Measurements from ENCODE around the gene SLC35C1.

DNA sequence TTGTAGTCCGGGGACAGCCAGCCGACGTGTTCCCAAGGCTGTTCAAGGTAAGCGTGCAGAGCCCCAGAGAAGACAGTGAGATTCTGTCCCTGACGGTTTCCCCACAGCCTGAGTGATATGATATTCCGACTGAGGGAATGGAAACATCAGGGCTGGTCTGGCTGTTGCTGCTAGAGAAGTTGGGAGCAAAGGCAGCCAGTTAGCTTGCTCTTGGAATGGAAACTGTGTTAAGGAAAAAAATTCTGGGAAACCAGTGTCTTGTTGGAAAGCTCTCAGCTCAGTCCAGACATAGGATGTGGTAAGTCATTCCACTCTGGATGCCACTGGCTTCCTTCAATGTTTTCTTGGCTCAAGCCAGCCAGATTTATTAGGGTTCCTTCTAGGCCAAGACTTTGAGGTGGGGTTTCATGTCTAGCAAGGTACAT, 51.1 kb downstream of the SLC35C1 start:
- TF ChIP-seq, protein P1, sequence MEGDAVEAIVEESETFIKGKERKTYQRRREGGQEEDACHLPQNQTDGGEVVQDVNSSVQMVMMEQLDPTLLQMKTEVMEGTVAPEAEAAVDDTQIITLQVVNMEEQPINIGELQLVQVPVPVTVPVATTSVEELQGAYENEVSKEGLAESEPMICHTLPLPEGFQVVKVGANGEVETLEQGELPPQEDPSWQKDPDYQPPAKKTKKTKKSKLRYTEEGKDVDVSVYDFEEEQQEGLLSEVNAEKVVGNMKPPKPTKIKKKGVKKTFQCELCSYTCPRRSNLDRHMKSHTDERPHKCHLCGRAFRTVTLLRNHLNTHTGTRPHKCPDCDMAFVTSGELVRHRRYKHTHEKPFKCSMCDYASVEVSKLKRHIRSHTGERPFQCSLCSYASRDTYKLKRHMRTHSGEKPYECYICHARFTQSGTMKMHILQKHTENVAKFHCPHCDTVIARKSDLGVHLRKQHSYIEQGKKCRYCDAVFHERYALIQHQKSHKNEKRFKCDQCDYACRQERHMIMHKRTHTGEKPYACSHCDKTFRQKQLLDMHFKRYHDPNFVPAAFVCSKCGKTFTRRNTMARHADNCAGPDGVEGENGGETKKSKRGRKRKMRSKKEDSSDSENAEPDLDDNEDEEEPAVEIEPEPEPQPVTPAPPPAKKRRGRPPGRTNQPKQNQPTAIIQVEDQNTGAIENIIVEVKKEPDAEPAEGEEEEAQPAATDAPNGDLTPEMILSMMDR (IDR thresholded peaks at IDR 0.05; ENCODE audit: low read length): no peak
- TF ChIP-seq EZH2 (optimal IDR thresholded peaks at IDR 0.05; ENCODE audit: low read depth, low read length) (no peak), EZH2phosphoT487 (IDR thresholded peaks at IDR 0.05; ENCODE audit: low read length) (no peak)

Data from MM.1S (cell line).